ENCODE results near the gene SPATA31C2.
"Not testable (repeated sequence)": the region's sequence is repeated elsewhere in the genome, so short reads cannot be mapped to it uniquely, and the experiment has no call there.

The SPATA31C2 gene

DNA sequence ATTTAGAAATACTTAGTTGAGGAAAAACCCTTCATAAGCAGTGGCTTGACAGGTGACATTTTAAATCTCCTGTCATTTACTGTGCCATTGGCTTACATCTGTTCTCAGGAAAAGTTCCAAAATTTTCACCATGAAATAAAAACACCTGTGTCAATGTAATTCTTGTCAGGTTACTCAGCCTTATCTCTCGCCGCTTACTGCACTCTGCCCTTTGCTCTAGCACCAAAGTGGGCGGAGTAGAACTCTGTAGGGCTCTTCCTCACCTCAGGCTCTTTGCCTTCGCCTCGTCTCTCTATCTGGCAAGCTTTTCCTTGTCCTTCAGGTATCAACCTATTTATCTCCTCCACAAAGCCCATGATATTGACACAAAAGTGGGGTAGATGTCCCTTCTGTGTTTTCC lies 20.2 kb downstream of the SPATA31C2 start:
- DNase-seq: not testable (repeated sequence)

GRCh38 chr9:88114968-88115612 lies 23.2 kb downstream of the SPATA31C2 start:
- not testable (repeated sequence) for DNase-seq

DNA sequence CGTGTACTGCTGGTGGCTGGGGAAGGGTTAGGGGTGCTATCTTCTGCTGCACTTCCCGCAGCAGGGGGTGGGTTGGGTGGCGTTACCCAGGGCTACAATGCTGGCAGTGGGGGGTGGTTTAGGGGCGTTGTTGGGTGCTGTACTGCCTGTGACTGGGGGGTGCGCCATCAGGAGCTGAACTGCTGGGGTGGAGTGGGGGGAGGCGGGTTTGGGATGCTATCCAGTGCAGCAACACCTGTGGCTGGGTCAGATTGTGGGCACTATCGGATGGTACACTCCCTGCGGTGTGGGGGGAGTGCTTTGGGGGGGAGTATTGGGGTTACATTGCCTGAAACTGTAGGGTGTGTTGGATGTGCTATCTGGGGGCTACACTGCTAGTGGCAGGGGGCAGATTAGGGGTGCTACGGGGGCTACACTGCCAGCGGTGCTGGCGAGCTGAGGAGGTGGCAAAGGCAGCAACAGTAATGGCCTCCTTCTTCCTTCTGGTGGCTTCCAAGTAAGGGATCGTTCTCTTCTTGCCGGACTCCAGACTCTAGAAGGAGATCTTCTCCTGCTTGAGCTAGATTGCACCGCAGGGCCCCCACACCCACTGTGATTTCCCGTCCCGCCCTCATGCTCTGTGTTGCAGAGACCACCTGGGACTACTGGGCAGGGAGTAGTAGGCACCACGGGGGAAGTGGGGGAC lies 23.9 kb downstream of the SPATA31C2 start:
- not testable (repeated sequence) for DNase-seq

DNA sequence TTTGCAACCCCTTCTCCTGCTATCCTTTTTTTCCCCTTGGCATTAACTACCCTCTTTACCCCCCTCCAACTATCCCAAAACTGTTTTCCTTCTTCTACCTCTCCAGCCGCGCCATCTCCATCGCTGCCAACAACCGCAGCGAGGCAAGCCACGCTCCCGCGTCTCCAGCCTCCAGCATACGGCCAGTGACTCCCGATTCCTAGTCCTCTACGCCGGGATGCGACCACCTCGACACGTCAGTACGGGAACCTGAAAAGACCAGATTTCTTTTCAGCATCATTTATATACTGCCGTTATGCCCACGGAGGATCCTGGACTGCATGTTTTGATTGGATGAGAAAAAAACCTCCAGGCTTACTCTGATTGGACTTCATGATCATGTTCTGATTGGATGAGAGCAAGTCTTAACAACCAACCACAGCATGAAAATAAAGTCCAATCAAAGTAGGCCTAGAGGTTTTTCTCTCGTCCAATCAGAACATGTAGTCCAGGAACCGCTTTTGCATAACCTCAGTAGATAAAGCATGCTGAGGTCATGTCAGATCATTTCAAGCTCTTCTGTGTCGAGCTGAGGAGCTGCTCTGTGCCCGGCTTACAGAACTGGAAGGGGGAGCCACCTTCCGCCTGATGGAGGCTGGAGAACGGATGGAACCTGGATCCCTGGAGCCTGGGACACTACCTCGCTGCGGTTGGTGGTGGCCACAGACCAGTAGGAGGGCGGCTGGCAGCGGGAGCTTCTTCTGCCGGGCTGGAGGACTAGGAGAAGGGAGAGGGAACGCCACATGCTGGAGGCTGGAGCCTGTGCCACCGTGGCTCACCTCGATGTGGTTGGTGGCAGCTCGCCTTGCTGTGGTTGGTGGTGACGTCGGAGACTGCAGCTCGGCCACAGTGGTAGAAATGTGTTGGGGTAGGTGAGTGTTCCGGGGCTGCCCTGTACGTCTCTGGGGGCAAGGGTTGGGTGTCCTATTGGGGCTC lies 24.8 kb downstream of the SPATA31C2 start:
- not testable (repeated sequence) for DNase-seq

- no peak for DNase-seq
These were observed 28.2 kb downstream of the SPATA31C2 start for GRCh38 chr9:88110026-88110425.

- DNase-seq: no peak
These were observed 29.5 kb downstream of the SPATA31C2 start for GRCh38 chr9:88108779-88109178.

DNA sequence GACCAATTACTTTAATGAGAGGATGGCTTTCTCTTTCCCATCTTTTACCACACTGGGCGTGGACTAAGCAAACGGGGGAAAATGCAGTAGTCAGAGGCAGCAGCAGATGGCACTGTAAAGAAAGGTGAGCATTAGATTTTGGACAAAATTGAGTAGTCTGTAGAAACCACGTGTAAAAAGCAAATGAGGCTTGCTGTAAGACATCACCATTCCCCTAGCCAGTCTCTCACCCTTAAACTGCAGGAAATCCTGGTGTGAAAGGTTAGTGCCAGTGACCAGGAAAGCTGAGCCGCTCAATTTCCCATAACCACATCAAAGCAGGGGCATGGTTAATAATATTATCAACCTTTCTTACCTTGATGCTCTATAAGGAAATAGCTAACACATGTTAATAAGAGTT lies 31.8 kb downstream of the SPATA31C2 start:
- no peak for DNase-seq

DNA sequence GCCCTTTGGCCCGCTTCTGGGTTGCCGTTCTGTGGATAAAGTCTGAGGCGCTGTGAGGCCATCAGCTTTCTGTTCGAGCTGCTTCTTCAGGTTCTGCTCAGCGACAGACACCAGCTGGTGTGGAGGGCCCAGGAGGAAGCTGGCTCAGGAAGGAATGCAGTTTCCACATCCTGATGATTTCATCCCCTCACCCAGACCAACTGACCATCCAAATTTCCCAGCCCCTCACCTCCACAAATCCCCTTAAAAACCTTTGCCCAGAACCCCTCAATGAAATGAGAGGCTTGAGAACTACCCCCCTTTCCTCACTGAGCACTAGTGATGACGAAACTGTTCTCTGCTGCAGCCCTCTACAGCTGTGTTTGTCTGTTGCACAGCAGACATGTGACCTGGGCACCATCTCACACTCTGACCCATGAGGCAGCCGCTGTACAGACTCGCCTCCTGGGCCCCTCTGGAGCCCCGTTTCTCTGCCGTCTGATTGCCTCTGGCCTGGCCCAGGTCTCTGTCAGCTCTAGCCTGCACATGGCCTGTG lies 45.4 kb downstream of the SPATA31C2 start:
- no peak for DNase-seq

DNA sequence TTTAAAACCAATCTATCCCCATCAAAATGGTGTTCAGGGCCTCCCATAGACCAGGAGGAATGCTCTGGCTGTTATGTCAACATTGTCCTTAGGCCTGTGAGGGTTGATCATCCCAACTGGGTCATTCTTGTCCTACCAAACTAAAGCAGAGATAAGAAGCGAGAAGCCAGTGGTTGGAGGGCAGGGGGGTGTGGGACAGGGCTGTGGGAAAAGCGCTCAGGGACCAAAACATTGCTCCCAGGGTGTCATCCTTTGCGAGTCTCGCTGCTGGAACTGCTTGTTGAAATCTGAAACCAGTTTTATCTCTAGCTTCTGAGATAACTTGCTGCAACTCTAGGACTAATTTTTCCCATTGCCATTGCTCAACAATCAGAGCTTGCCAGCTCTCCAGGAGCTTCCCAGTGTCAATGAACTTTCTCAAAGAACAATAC lies 48.1 kb downstream of the SPATA31C2 start:
- DNase-seq: no peak

GRCh38 chr9:88087906-88088305 lies 50.4 kb downstream of the SPATA31C2 start:
- DNase-seq: no peak

DNA sequence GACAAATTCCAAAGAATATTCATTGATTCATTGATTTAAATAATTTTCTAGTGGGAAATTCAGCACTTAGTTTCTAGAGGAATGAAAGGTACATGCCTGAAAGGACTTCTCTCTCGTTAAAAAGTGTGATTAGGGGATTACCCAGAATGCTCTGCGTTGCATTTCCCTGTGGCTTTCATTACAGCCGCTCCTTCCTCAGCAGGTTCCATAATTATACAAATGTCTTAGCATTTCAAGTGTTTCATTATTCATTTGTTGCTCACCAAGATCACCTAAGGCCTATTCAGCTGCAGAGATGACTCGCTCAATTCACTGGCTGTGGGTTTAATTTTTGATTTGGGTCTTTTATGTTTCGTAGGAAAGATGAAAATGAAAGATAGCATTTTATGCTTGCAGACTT lies 52.8 kb downstream of the SPATA31C2 start:
- no peak for DNase-seq

DNA sequence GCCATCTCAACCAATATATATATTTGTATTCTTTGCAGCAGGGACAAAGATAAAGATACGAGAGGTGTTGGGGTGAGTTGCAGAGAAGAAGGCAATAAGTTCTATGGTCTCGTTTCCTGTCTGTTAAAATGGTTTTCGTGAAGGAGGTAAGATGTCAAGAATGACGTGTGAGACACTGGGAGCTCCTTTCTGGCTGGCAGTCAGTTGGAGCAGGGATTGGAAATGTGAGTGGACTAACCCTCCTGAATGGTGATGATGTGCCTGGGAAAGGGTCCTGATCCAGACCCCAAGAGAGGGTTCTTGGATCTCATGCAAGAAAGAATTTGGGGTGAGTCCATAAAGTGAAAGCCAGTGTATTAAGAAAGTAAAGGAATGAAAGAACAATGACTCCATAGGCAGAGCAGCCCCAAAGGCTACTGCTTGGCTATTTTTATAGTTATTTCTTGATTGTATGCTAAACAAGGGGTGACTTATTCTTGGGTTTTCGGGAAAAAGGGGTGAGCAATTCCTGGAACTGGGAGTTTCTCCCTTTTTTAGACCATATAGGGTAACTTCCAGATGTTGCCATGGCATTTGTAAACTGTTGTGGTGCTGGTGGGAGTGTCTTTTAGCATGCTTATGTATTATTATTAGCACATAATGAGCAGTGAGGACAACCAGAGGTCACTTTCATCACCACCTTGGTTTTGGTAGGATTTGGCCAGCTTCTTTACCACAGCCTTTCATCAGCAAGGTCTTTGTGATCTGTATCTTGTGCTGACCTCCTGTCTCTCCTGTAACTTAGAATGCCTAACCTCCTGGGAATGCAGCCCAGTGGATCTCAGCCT lies 53.7 kb downstream of the SPATA31C2 start:
- DNase-seq: no peak

Data from NK-92 treated with Interleukin-12 subunit alpha and Interleukin-12 subunit beta, amount 100 ng/mL, for 24 hours (cell line).